Nephron progenitor cell (in vitro differentiated cells): ENCODE results near the gene ULK4.

ENCODE experiments used
- DNase-seq: peaks from one replicate; pipeline ENCODE4 v3.0.0; 2021
- H3K27ac Mint-ChIP-seq: 2 replicates; pipeline ENCODE4 v1.8.0; 2021; ENCODE audit warnings: mild to moderate bottlenecking, moderate library complexity, mixed read lengths
- H3K27me3 Mint-ChIP-seq: 2 replicates; pipeline ENCODE4 v1.8.0; 2021; ENCODE audit warnings: mild to moderate bottlenecking, low read depth, mixed read lengths; ENCODE audit not compliant: poor library complexity
- H3K36me3 Mint-ChIP-seq: 2 replicates; pipeline ENCODE4 v1.8.0; 2021; ENCODE audit warnings: low read depth, mixed read lengths
- H3K4me1 Mint-ChIP-seq: 2 replicates; pipeline ENCODE4 v1.8.0; 2021; ENCODE audit warnings: mixed read lengths
- H3K4me3 Mint-ChIP-seq: 2 replicates; pipeline ENCODE4 v1.8.0; 2021; ENCODE audit warnings: mild to moderate bottlenecking, moderate library complexity, mixed read lengths
- H3K9me3 Mint-ChIP-seq: 2 replicates; pipeline ENCODE4 v1.8.0; 2021; ENCODE audit warnings: mild to moderate bottlenecking, moderate library complexity, mixed read lengths
- CTCF ChIP-seq: fragments of 200-600 bp; sonication (generic); IDR thresholded peaks from 2 replicates; pipeline ENCODE4 v1.5.0; 2021; ENCODE audit warnings: antibody characterized with exemption

The ULK4 gene

GRCh38 chr3:41507336-41508062 lies 454.4 kb downstream of the ULK4 start:
- Mint-ChIP-seq H3K27me3 (peaks cover 3% of the 10 kb centered on the region), H3K27ac (no peak overlapping the region), H3K4me3 (no peak overlapping the region), H3K36me3 (no peaks in the 10 kb centered on the region), H3K4me1 (no peaks in the 10 kb centered on the region), H3K9me3 (peaks cover 43% of the 10 kb centered on the region)
- TF ChIP-seq CTCF, result no peak
- no peak for DNase-seq

- no peaks in the 10 kb centered on the region for H3K4me1 Mint-ChIP-seq
- H3K9me3 Mint-ChIP-seq, result peaks cover 11% of the 10 kb centered on the region
- H3K27ac Mint-ChIP-seq, result no peak overlapping the region
- no peaks in the 10 kb centered on the region for H3K36me3 Mint-ChIP-seq
- no peak overlapping the region for H3K4me3 Mint-ChIP-seq
- no peak for TF ChIP-seq CTCF
- no peak for DNase-seq
- H3K27me3 Mint-ChIP-seq, result no peaks in the 10 kb centered on the region
Measured at GRCh38 chr3:41503998-41504623, 457.8 kb downstream of the ULK4 start.

- DNase-seq, result no peak
- Mint-ChIP-seq H3K4me3 (no peak overlapping the region), H3K9me3 (no peaks in the 10 kb centered on the region), H3K27me3 (no peaks in the 10 kb centered on the region), H3K36me3 (no peaks in the 10 kb centered on the region), H3K27ac (no peak overlapping the region), H3K4me1 (no peaks in the 10 kb centered on the region)
- TF ChIP-seq CTCF, result no peak
Measured at GRCh38 chr3:41502481-41502880, 459.4 kb downstream of the ULK4 start.

- no peak for DNase-seq
- Mint-ChIP-seq H3K27me3 (no peaks in the 10 kb centered on the region), H3K9me3 (no peaks in the 10 kb centered on the region), H3K4me3 (no peak overlapping the region), H3K36me3 (no peaks in the 10 kb centered on the region), H3K4me1 (no peaks in the 10 kb centered on the region), H3K27ac (no peak overlapping the region)
- TF ChIP-seq CTCF, result no peak
Measured at GRCh38 chr3:41502023-41502422, 459.9 kb downstream of the ULK4 start.

- H3K4me3 Mint-ChIP-seq, result no peak overlapping the region
- DNase-seq, result no peak
- H3K4me1 Mint-ChIP-seq, result no peaks in the 10 kb centered on the region
- H3K27me3 Mint-ChIP-seq, result no peaks in the 10 kb centered on the region
- H3K36me3 Mint-ChIP-seq, result no peaks in the 10 kb centered on the region
- TF ChIP-seq CTCF, result no peak
- no peak overlapping the region for H3K27ac Mint-ChIP-seq
- H3K9me3 Mint-ChIP-seq, result no peaks in the 10 kb centered on the region
Measured at GRCh38 chr3:41498847-41499246, 463.1 kb downstream of the ULK4 start.

GRCh38 chr3:41490360-41490759 lies 471.5 kb downstream of the ULK4 start:
- Mint-ChIP-seq H3K36me3 (no peaks in the 10 kb centered on the region), H3K27me3 (peaks cover 3% of the 10 kb centered on the region), H3K9me3 (no peaks in the 10 kb centered on the region), H3K27ac (no peak overlapping the region), H3K4me3 (no peak overlapping the region), H3K4me1 (no peaks in the 10 kb centered on the region)
- DNase-seq, result no peak
- no peak for TF ChIP-seq CTCF
